HCT116 (cell line): ENCODE data around the gene RNF214. TPM values are rescaled to one million over a fixed set of nuclear protein-coding genes. Genes with fewer than 3 reads are reported as not detected.

ENCODE experiments used
- ATAC-seq: fragments of 200-7000 bp; cut with Tn5 transposase; 2 replicates; pipeline ENCODE4 v1.9.1; 2020; ENCODE audit warnings: mild to moderate bottlenecking, moderate library complexity
- BruUV-seq: library from RNA; stranded (reverse); fragments of 400-500 nt; replicated peaks from 2 replicates; lab custom pipeline; 2021; lab: Mats Ljungman, UMichigan
- CTCF ChIA-PET: fragments of 300-600 bp; sonication (Branson Sonifier 250); formaldehyde crosslinking; loops from one replicate; lab custom pipeline; 2021; ENCODE audit warnings: antibody characterized with exemption; lab: Charles Lee
- POLR2A ChIA-PET: fragments of 300-600, 350-600 bp; sonication (Branson Sonifier 250); formaldehyde crosslinking; loops from one replicate; lab custom pipeline; 2021; ENCODE audit warnings: antibody characterized with exemption; lab: Charles Lee
- RAD21 ChIA-PET, 2 experiments: fragments of 300-600 bp; sonication (Branson Sonifier 250); formaldehyde crosslinking; loops; one replicate each; lab custom pipeline; 2023; ENCODE audit warnings: low total read pairs in 2 of 2; ENCODE audit not compliant: uncharacterized antibody in 2 of 2, unreplicated experiment in 2 of 2, low non-redundant PET in 1 of 2; lab: Charles Lee
- DNase-seq: peaks from one replicate; pipeline ENCODE4 v3.0.0-alpha.2; 2010; ENCODE audit warnings: low read depth, low spot score
- H2AFZ ChIP-seq: fragments of 200-600 bp; shearing (Covaris generic), sonication (generic); 2 replicates; pipeline ENCODE4 v1.6.1; 2017; ENCODE audit warnings: low read depth, mixed run types, mixed read lengths, antibody characterized with exemption, low read length; ENCODE audit not compliant: poor library complexity, severe bottlenecking
- H3K27ac ChIP-seq: 2 replicates; pipeline ENCODE4 v1.5.1; 2012; ENCODE audit warnings: low read depth, low read length
- H3K27me3 ChIP-seq: fragments of 200-600 bp; sonication (generic); 2 replicates; pipeline ENCODE4 v1.6.1; 2016; ENCODE audit warnings: mixed run types, low read length, mixed read lengths; ENCODE audit not compliant: insufficient read depth
- H3K36me3 ChIP-seq, 2 experiments: fragments of 200-500 bp in 1 of 2; fragments of 200-600 bp in 1 of 2; sonication (Bioruptor generic) in 1 of 2; sonication (generic) in 1 of 2; 2 replicates each; pipeline versions ENCODE4 v1.5.1 to v1.6.1; 2014 to 2016; ENCODE audit warnings: low read length in 2 of 2, inconsistent platforms in 1 of 2, mixed read lengths in 1 of 2, mixed run types in 1 of 2; ENCODE audit not compliant: insufficient read depth in 2 of 2, control insufficient read depth in 1 of 2
- H3K4me1 ChIP-seq, 2 experiments: fragments of 200-600 bp in 1 of 2; sonication (generic) in 1 of 2; 2 replicates each; pipeline versions ENCODE4 v1.5.1 to v1.6.1; 2012 to 2017; ENCODE audit warnings: low read length in 2 of 2, inconsistent platforms in 1 of 2, mild to moderate bottlenecking in 1 of 2, mixed read lengths in 1 of 2, mixed run types in 1 of 2, moderate library complexity in 1 of 2; ENCODE audit not compliant: insufficient read depth in 2 of 2, control insufficient read depth in 1 of 2
- H3K4me2 ChIP-seq: fragments of 200-600 bp; sonication (generic); 2 replicates; pipeline ENCODE4 v1.6.1; 2017; ENCODE audit warnings: mixed run types, low read length, mixed read lengths
- H3K4me3 ChIP-seq, 2 experiments: fragments of 200-600 bp in 1 of 2; sonication (generic) in 1 of 2; replicated peaks in 1 of 2; 2 replicates each; pipeline ENCODE4 v1.5.1; 2011 to 2016; ENCODE audit warnings: low read length in 2 of 2, control low read depth in 1 of 2, low read depth in 1 of 2, mild to moderate bottlenecking in 1 of 2, mixed read lengths in 1 of 2, mixed run types in 1 of 2
- H3K79me2 ChIP-seq: fragments of 200-600 bp; sonication (generic); 2 replicates; pipeline ENCODE4 v1.6.1; 2017; ENCODE audit warnings: mild to moderate bottlenecking, mixed run types, low read length, moderate library complexity, mixed read lengths; ENCODE audit not compliant: insufficient read depth
- H3K9ac ChIP-seq: fragments of 200-600 bp; sonication (generic); 2 replicates; pipeline ENCODE4 v1.6.1; 2016; ENCODE audit warnings: low read length, mixed read lengths
- H3K9me2 ChIP-seq: fragments of 200-600 bp; sonication (generic), shearing (Covaris generic); 2 replicates; pipeline ENCODE4 v1.6.1; 2017; ENCODE audit warnings: mixed run types, mild to moderate bottlenecking, moderate library complexity; ENCODE audit not compliant: insufficient read depth
- H3K9me3 ChIP-seq, 2 experiments: fragments of 200-500 bp in 1 of 2; fragments of 200-600 bp in 1 of 2; sonication (Bioruptor generic) in 1 of 2; sonication (generic) in 1 of 2; 2 replicates each; pipeline ENCODE4 v1.6.1; 2014 to 2017; ENCODE audit warnings: low read length in 2 of 2, mixed read lengths in 2 of 2, inconsistent platforms in 1 of 2, low read depth in 1 of 2, mild to moderate bottlenecking in 1 of 2, mixed run types in 1 of 2, moderate library complexity in 1 of 2; ENCODE audit not compliant: control insufficient read depth in 1 of 2, insufficient read depth in 1 of 2
- H4K20me1 ChIP-seq: fragments of 200-600 bp; sonication (generic), shearing (Covaris generic); 2 replicates; pipeline ENCODE4 v1.6.1; 2017; ENCODE audit warnings: mixed run types, mild to moderate bottlenecking, moderate library complexity; ENCODE audit not compliant: insufficient read depth
- CEBPB ChIP-seq: IDR thresholded peaks from 2 replicates; pipeline ENCODE4 v1.6.1; 2012; ENCODE audit warnings: low read depth
- EGR1 ChIP-seq: IDR thresholded peaks from 2 replicates; pipeline ENCODE4 v1.6.1; 2012; ENCODE audit warnings: low read depth
- ELF1 ChIP-seq: IDR thresholded peaks from 2 replicates; pipeline ENCODE4 v1.6.1; 2012; ENCODE audit warnings: low read depth, borderline replicate concordance
- JUND ChIP-seq: IDR thresholded peaks from 2 replicates; pipeline ENCODE4 v1.6.1; 2012
- POLR2AphosphoS5 ChIP-seq: IDR thresholded peaks from 2 replicates; pipeline ENCODE4 v1.6.1; 2011; ENCODE audit warnings: mild to moderate bottlenecking, low read depth, low read length, moderate library complexity
- REST ChIP-seq: IDR thresholded peaks from 2 replicates; pipeline ENCODE4 v1.6.1; 2012; ENCODE audit warnings: low read depth
- SIN3A ChIP-seq: IDR thresholded peaks from 2 replicates; pipeline ENCODE4 v1.6.1; 2012; ENCODE audit warnings: low read depth
- SP1 ChIP-seq: IDR thresholded peaks from 2 replicates; pipeline ENCODE4 v1.6.1; 2012; ENCODE audit warnings: low read depth
- TCF7L2 ChIP-seq: IDR thresholded peaks from 2 replicates; pipeline ENCODE4 v1.7.0; 2011; ENCODE audit warnings: borderline replicate concordance, inconsistent platforms; ENCODE audit not compliant: insufficient read depth, insufficient read length; ENCODE audit errors: extremely low read depth
- intact Hi-C: fragments of 100-400 bp; cut with micrococcal nuclease; formaldehyde crosslinking; loops from 2 replicates; pipeline ENCODE4 v1.10.0; 2022
- total RNA-seq: library from RNA; stranded (reverse); gene quantifications from one replicate; pipeline ENCODE4 v1.2.1, GENCODE V29; 2021; ENCODE audit not compliant: unreplicated experiment
- TF ChIP-seq, protein P1 (sequence below): IDR thresholded peaks from 2 replicates; pipeline ENCODE4 v1.6.1; 2012

RNF214 gene
- total RNA-seq, 1 experiment from 2014 or later, result 29.3 TPM

DNA sequence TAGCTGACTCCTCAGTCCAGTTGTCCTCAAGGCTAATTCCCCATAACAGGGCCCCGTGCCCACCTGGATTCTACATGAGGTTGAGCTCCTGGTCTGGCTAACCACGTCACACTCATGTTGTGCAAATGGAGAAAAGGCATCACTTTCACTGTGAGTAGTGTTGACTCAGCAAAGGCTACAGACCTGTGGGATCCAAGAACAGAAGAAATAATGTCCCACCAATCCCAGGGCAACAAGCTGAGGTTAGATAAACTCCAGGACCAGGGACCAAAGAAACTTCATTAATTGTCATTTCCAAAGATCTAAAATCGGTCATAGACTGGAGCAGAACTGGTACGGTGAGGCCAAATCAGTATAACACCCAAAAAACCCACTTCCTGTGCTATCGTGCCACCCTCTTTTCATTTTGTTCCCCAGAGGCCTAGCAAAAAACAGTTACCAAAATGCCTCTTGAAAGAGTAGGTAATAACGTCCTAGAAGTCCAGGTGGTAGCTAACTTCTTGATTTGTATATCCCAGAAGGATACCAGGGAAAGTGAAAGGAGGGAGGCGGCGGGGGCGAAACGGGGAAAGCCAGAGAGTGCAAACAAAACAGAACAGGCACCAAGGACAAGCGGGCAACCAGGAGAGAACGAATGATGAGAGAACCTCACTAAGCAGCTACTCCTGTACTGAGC, 2.0 kb upstream of the RNF214 start (continued):
- no peak for TF ChIP-seq TCF7L2
- TF ChIP-seq, protein P1, sequence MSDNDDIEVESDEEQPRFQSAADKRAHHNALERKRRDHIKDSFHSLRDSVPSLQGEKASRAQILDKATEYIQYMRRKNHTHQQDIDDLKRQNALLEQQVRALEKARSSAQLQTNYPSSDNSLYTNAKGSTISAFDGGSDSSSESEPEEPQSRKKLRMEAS, result no peak
- no peak for TF ChIP-seq EGR1
- no peak for TF ChIP-seq CEBPB
- no peak for TF ChIP-seq POLR2AphosphoS5
- no peak for TF ChIP-seq JUND
- no peak for TF ChIP-seq REST
- TF ChIP-seq, all 23 proteins: peak for 0

DNA sequence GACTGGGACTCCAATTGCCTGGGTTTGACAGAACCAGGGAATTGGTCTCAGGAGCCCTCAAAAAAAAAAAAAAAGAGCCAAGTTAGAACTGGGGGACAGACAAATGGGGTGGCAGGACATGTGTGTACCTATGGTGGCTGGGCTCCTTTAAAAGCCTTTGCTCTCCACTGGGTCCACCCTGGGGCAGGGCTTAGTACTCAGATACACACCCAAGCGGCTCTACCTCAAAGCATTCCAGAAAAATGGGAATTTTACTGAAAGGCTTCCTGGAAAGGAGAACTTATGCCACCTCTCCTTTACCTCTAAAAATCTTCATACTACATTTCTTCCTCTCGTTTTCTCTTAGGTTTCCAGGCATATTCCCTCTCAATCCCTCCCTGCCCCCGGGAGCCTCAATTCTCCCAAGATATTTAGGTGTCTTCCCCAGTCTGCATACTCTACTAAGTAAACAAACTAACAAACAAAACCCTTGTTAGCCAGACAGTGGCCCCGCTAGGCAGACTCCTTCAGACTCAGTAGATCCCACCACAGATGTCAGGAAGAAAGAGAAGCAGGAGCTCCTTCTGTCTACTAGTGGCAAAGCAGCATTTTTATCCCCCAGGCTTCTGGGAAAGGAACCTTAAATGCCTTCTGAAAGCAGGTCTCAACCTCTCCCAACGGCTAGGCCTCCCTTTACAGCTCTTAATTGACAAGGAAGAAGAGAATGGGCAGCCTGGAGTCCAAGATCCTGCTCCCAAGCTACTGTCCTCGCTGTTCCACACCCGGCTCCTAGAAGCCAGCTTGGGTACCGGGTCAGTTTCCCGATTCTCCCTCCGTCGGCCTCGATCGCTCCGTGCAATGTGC, 1.3 kb upstream of the RNF214 start:
- no peak for ATAC-seq

More for the DNA sequence above, 1.3 kb upstream of the RNF214 start:
- H3K79me2 ChIP-seq, result peaks cover 34% of the 10 kb centered on the region
- H3K27ac ChIP-seq, result peak overlapping the region; percentile 71
- TF ChIP-seq ELF1 (no peak), SP1 (no peak), SIN3A (no peak)
- CTCF ChIA-PET, result interaction anchor here (1.0 to 2.2 kb wide), 3 partner anchors 10 to 53 kb away, joined by 3 to 10 read pairs (median 4); partner anchors contain the start of gene SIDT2
- intact Hi-C loops, result no loop called here
- no peak overlapping the region for H2AFZ ChIP-seq
- no peaks in the 10 kb centered on the region for H3K9me3 ChIP-seq
- H3K27me3 ChIP-seq, result no peaks in the 10 kb centered on the region
- BruUV-seq, result TSS peak; percentile 50
- H3K4me1 ChIP-seq, result peaks cover 14 to 20% of the 10 kb centered on the region in 2 experiments; a peak in 3 of 4 replicates
- H3K9ac ChIP-seq, result peak overlapping the region; percentile 82
- H3K36me3 ChIP-seq, result peaks cover 4 to 9% of the 10 kb centered on the region in 2 experiments; a peak in 3 of 4 replicates
- RAD21 ChIA-PET, result no interaction called here
- H3K4me2 ChIP-seq, result peak overlapping the region; percentile 92
- H4K20me1 ChIP-seq, result no peaks in the 10 kb centered on the region
- no peaks in the 10 kb centered on the region for H3K9me2 ChIP-seq
- POLR2A ChIA-PET, result interaction anchor here (0.7 to 1.7 kb wide), 3 partner anchors 9 to 180 kb away, joined by 3 to 5 read pairs (median 4); partner anchors contain the start of gene SIDT2
- H3K4me3 ChIP-seq, result peak overlapping the region; percentile 69 to 80
- no peak for DNase-seq
